NCI-H1417 (cell line): ENCODE data around the gene ASAP2.
A peak's percentile ranks its signal among the peaks of the same experiment; 100 is the strongest.

Experiments used
- DNase-seq, 3 experiments: peaks; one replicate each; lab custom pipeline; 2025; lab: John Stamatoyannopoulos, UW

ASAP2 gene

GRCh38 chr2:9347411-9347881 is 140.8 kb downstream of the ASAP2 start:
- no peak for DNase-seq

GRCh38 chr2:9354318-9354717 is 147.7 kb downstream of the ASAP2 start:
- DNase-seq, result no peak

GRCh38 chr2:9355270-9355669 is 148.7 kb downstream of the ASAP2 start:
- DNase-seq, result no peak

GRCh38 chr2:9355716-9356115 is 149.1 kb downstream of the ASAP2 start:
- DNase-seq, result no peak

- DNase-seq, result peak in 1 of 3 experiments; percentile 34
Observed at GRCh38 chr2:9356261-9356660, 149.6 kb downstream of the ASAP2 start.

- DNase-seq, result no peak
Observed at GRCh38 chr2:9358846-9359245, 152.2 kb downstream of the ASAP2 start.

GRCh38 chr2:9359463-9359862 is 152.9 kb downstream of the ASAP2 start:
- no peak for DNase-seq

- DNase-seq, result no peak
Observed at GRCh38 chr2:9360110-9360509, 153.5 kb downstream of the ASAP2 start.

GRCh38 chr2:9360701-9361100 is 154.1 kb downstream of the ASAP2 start:
- DNase-seq, result no peak

GRCh38 chr2:9364373-9364772 is 157.8 kb downstream of the ASAP2 start:
- no peak for DNase-seq

- no peak for DNase-seq
Observed at GRCh38 chr2:9364791-9365497, 158.3 kb downstream of the ASAP2 start.

GRCh38 chr2:9365498-9366019 is 158.9 kb downstream of the ASAP2 start:
- DNase-seq, result no peak

GRCh38 chr2:9366026-9366425 is 159.4 kb downstream of the ASAP2 start:
- no peak for DNase-seq

- DNase-seq, result peak in 1 of 3 experiments; percentile 5
Observed at GRCh38 chr2:9370746-9371145, 164.1 kb downstream of the ASAP2 start.

- peak in 2 of 3 experiments; percentile 82 to 90 for DNase-seq
Observed at GRCh38 chr2:9373047-9373446, 166.4 kb downstream of the ASAP2 start.

GRCh38 chr2:9373476-9373875 is 166.9 kb downstream of the ASAP2 start:
- DNase-seq, result no peak

GRCh38 chr2:9374071-9374730 is 167.6 kb downstream of the ASAP2 start:
- no peak for DNase-seq

- DNase-seq, result no peak
Observed at GRCh38 chr2:9375857-9376428, 169.3 kb downstream of the ASAP2 start.

- DNase-seq, result no peak
Observed at GRCh38 chr2:9377461-9378097, 171.0 kb downstream of the ASAP2 start.

- no peak for DNase-seq
Observed at GRCh38 chr2:9378433-9379390, 172.1 kb downstream of the ASAP2 start.

- DNase-seq, result no peak
Observed at GRCh38 chr2:9379391-9379755, 172.8 kb downstream of the ASAP2 start.
